PC-9 (cell line): ENCODE results near the gene MAP2K6. TPM values are rescaled to one million over a fixed set of nuclear protein-coding genes. Genes with fewer than 3 reads are reported as not detected.
A peak's percentile ranks its signal among the peaks of the same experiment; 100 is the strongest.

Experiments used
- BruUV-seq: library from RNA; stranded (reverse); fragments of 400-500 nt; replicated peaks from 2 replicates; lab custom pipeline; 2021; lab: Mats Ljungman, UMichigan
- CTCF ChIA-PET: fragments of 300-600 bp; sonication (Branson Sonifier 250); formaldehyde crosslinking; loops from one replicate; lab custom pipeline; 2022; ENCODE audit warnings: antibody characterized with exemption; lab: Charles Lee
- POLR2A ChIA-PET: fragments of 300-600 bp; sonication (Branson Sonifier 250); formaldehyde crosslinking; loops from one replicate; lab custom pipeline; 2022; ENCODE audit warnings: antibody characterized with exemption; ENCODE audit not compliant: unreplicated experiment; lab: Charles Lee
- DNase-seq, 2 experiments: peaks; one replicate each; pipeline versions ENCODE4 v3.0.0 to v3.0.0-alpha.2; 2015 to 2022; ENCODE audit warnings: mixed read lengths in 1 of 2
- H2AFZ ChIP-seq: fragments of 200-600 bp; sonication (generic); 2 replicates; pipeline ENCODE4 v1.8.1; 2017; ENCODE audit warnings: antibody characterized with exemption
- H3F3A ChIP-seq: fragments of 200-600 bp; sonication (generic); 2 replicates; pipeline ENCODE4 v1.8.1; 2017; ENCODE audit warnings: antibody characterized with exemption, mild to moderate bottlenecking, low read depth; ENCODE audit not compliant: insufficient read depth
- H3K27ac ChIP-seq: fragments of 200-600 bp; sonication (generic); 2 replicates; pipeline ENCODE4 v1.6.1; 2016; ENCODE audit warnings: mixed run types
- H3K27me3 ChIP-seq: fragments of 200-600 bp; sonication (generic); 2 replicates; pipeline ENCODE4 v1.6.1; 2016; ENCODE audit warnings: low read depth, mixed run types; ENCODE audit not compliant: insufficient read depth
- H3K36me3 ChIP-seq: fragments of 200-600 bp; sonication (generic); 2 replicates; pipeline ENCODE4 v1.6.1; 2016; ENCODE audit warnings: low read depth, mixed run types
- H3K4me1 ChIP-seq: fragments of 200-600 bp; sonication (generic); replicated peaks from 2 replicates; pipeline ENCODE4 v1.6.1; 2016; ENCODE audit warnings: mixed run types; ENCODE audit not compliant: insufficient read depth
- H3K4me2 ChIP-seq: fragments of 200-600 bp; sonication (generic); 2 replicates; pipeline ENCODE4 v1.6.1; 2017; ENCODE audit warnings: mixed run types
- H3K4me3 ChIP-seq: fragments of 200-600 bp; sonication (generic); 2 replicates; pipeline ENCODE4 v1.6.1; 2016; ENCODE audit warnings: mixed run types
- H3K79me2 ChIP-seq: fragments of 200-600 bp; sonication (generic); 2 replicates; pipeline ENCODE4 v1.6.1; 2017; ENCODE audit warnings: low read depth, mixed run types
- H3K9me2 ChIP-seq: fragments of 200-600 bp; sonication (generic); 2 replicates; pipeline ENCODE4 v1.8.1; 2017; ENCODE audit warnings: mild to moderate bottlenecking; ENCODE audit not compliant: insufficient read depth
- H3K9me3 ChIP-seq: fragments of 200-600 bp; sonication (generic); 2 replicates; pipeline ENCODE4 v1.8.1; 2016; ENCODE audit warnings: low read depth; ENCODE audit not compliant: insufficient read depth
- H4K20me1 ChIP-seq: fragments of 200-600 bp; sonication (generic); 2 replicates; pipeline ENCODE4 v1.8.1; 2017; ENCODE audit not compliant: insufficient read depth
- EZH2 ChIP-seq: fragments of 200-600 bp; sonication (generic); IDR thresholded peaks from 2 replicates; pipeline ENCODE4 v1.8.0; 2017; ENCODE audit warnings: antibody characterized with exemption, low read depth
- intact Hi-C: fragments of 100-400 bp; cut with micrococcal nuclease; formaldehyde crosslinking; loops from one replicate; pipeline ENCODE4 v1.10.0; 2022; ENCODE audit not compliant: unreplicated experiment
- total RNA-seq: library from RNA; stranded (reverse); gene quantifications from 2 replicates; pipeline ENCODE4 v1.2.3, GENCODE V29; 2021
- TF ChIP-seq, protein P1 (sequence below): fragments of 200-600 bp; sonication (generic); conservative IDR thresholded peaks from 2 replicates; pipeline ENCODE4 v1.6.1; 2017; ENCODE audit warnings: mixed run types, antibody characterized with exemption, mild to moderate bottlenecking, moderate library complexity

The MAP2K6 gene
- total RNA-seq, 1 experiment from 2014 or later: 1.6 TPM

DNA sequence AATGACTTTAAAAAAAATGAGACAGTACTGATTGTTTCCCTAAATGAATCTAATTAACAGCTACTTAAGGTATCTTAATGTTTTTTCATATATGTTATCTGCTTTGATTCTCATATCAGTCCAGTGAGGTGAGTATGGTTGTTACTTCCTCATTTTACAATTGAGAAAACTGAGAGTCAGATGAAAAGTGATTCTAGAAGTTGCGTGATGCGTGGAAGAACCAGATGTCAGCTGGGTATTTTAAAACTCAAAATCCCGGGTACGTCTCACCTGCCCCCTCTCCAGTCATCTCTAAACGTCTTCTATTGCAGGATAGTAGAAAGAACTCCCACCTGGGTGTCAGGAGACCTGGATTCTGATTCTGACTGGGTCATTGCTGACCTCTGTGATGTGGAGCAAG lies 89.2 kb downstream of the MAP2K6 start:
- Histone ChIP-seq H3K4me2 (no peak overlapping the region), H3K4me3 (no peak overlapping the region), H3K79me2 (no peaks in the 10 kb centered on the region), H3K9me2 (no peaks in the 10 kb centered on the region), H2AFZ (no peak overlapping the region), H3K27me3 (no peaks in the 10 kb centered on the region), H3K4me1 (no peaks in the 10 kb centered on the region), H3F3A (no peaks in the 10 kb centered on the region), H3K9me3 (no peaks in the 10 kb centered on the region), H4K20me1 (no peaks in the 10 kb centered on the region), H3K36me3 (no peaks in the 10 kb centered on the region), H3K27ac (no peak overlapping the region)
- POLR2A ChIA-PET: no interaction called here
- no TSS peak for BruUV-seq
- TF ChIP-seq, protein P1, sequence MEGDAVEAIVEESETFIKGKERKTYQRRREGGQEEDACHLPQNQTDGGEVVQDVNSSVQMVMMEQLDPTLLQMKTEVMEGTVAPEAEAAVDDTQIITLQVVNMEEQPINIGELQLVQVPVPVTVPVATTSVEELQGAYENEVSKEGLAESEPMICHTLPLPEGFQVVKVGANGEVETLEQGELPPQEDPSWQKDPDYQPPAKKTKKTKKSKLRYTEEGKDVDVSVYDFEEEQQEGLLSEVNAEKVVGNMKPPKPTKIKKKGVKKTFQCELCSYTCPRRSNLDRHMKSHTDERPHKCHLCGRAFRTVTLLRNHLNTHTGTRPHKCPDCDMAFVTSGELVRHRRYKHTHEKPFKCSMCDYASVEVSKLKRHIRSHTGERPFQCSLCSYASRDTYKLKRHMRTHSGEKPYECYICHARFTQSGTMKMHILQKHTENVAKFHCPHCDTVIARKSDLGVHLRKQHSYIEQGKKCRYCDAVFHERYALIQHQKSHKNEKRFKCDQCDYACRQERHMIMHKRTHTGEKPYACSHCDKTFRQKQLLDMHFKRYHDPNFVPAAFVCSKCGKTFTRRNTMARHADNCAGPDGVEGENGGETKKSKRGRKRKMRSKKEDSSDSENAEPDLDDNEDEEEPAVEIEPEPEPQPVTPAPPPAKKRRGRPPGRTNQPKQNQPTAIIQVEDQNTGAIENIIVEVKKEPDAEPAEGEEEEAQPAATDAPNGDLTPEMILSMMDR: no peak
- no peak for TF ChIP-seq EZH2
- intact Hi-C loops: no loop called here
- CTCF ChIA-PET: no interaction called here
- DNase-seq: no peak

DNA sequence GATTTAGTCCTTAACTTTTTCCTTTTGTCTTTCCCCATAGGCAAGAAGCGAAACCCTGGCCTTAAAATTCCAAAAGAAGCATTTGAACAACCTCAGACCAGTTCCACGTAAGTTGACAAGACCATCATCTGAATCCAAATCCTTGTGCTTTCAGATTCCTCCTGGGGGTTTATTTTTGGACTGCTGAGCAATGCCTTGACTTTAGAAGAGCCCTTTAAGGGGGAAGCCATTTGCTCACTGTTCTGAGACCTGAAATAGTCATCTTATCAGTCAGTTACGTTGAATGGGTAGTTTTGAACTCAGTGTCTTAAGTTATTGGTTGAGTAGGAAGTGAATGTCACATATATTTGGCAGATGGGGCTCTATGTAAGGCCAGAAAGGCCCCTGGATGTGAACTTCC lies 91.2 kb downstream of the MAP2K6 start:
- H2AFZ ChIP-seq: no peak overlapping the region
- no TSS peak for BruUV-seq
- H3K4me1 ChIP-seq: no peaks in the 10 kb centered on the region
- H3K9me3 ChIP-seq: no peaks in the 10 kb centered on the region
- no peak for TF ChIP-seq EZH2
- TF ChIP-seq, protein P1: no peak
- H3K4me3 ChIP-seq: no peak overlapping the region
- H3F3A ChIP-seq: no peaks in the 10 kb centered on the region
- H3K27ac ChIP-seq: no peak overlapping the region
- intact Hi-C loops: no loop called here
- ChIA-PET CTCF (no interaction called here), POLR2A (no interaction called here)
- no peak for DNase-seq
- no peaks in the 10 kb centered on the region for H3K9me2 ChIP-seq
- no peaks in the 10 kb centered on the region for H3K79me2 ChIP-seq
- H3K27me3 ChIP-seq: no peaks in the 10 kb centered on the region
- no peaks in the 10 kb centered on the region for H4K20me1 ChIP-seq
- H3K36me3 ChIP-seq: no peaks in the 10 kb centered on the region
- no peak overlapping the region for H3K4me2 ChIP-seq

DNA sequence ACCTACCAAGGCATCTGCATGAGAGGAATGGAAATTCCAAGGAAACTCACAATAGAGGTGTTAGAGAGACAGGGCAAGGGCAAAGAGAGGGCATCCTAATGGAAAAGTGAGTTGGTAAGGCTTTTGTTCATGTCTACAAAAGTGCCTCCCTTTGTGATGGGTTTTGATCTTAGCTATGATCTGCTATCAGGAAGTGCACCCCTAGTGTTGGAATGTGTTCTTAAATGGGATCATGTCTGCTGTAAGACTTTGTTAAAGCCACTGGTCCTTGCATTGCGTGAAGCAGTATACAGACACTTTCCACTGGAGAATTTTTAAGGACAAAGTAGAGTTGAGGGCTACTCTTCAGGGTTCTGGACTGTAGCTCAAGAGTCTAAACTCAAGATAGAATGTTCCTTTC lies 92.0 kb downstream of the MAP2K6 start:
- no peak for TF ChIP-seq EZH2
- TF ChIP-seq, protein P1: peak; percentile 42; the same call in 1 of the 2 replicates
- intact Hi-C loops: no loop called here
- CTCF ChIA-PET: no interaction called here
- no peaks in the 10 kb centered on the region for H3K79me2 ChIP-seq
- H3K9me3 ChIP-seq: no peaks in the 10 kb centered on the region
- no peak for DNase-seq
- no peaks in the 10 kb centered on the region for H3K27me3 ChIP-seq
- no peaks in the 10 kb centered on the region for H3K9me2 ChIP-seq
- H3K4me1 ChIP-seq: no peaks in the 10 kb centered on the region
- no peak overlapping the region for H3K4me2 ChIP-seq
- H2AFZ ChIP-seq: no peak overlapping the region
- H3K4me3 ChIP-seq: no peak overlapping the region
- no peaks in the 10 kb centered on the region for H3K36me3 ChIP-seq
- H3K27ac ChIP-seq: no peak overlapping the region
- BruUV-seq: no TSS peak
- no peaks in the 10 kb centered on the region for H3F3A ChIP-seq
- POLR2A ChIA-PET: no interaction called here
- H4K20me1 ChIP-seq: no peaks in the 10 kb centered on the region
